NCI-H774 (cell line): ENCODE results near the gene DNAJC16.
"Not testable (repeated sequence)": the region's sequence is repeated elsewhere in the genome, so short reads cannot be mapped to it uniquely, and the experiment has no call there.

Experiments
- DNase-seq: peaks from one replicate; lab custom pipeline; 2025; lab: John Stamatoyannopoulos, UW

DNAJC16 gene

GRCh38 chr1:15507278-15507677, 19.4 kb upstream of the DNAJC16 start:
- no peak for DNase-seq

GRCh38 chr1:15508700-15509487, 17.8 kb upstream of the DNAJC16 start:
- no peak for DNase-seq

- no peak for DNase-seq
These were observed 17.1 kb upstream of the DNAJC16 start for GRCh38 chr1:15509586-15509985.

DNA sequence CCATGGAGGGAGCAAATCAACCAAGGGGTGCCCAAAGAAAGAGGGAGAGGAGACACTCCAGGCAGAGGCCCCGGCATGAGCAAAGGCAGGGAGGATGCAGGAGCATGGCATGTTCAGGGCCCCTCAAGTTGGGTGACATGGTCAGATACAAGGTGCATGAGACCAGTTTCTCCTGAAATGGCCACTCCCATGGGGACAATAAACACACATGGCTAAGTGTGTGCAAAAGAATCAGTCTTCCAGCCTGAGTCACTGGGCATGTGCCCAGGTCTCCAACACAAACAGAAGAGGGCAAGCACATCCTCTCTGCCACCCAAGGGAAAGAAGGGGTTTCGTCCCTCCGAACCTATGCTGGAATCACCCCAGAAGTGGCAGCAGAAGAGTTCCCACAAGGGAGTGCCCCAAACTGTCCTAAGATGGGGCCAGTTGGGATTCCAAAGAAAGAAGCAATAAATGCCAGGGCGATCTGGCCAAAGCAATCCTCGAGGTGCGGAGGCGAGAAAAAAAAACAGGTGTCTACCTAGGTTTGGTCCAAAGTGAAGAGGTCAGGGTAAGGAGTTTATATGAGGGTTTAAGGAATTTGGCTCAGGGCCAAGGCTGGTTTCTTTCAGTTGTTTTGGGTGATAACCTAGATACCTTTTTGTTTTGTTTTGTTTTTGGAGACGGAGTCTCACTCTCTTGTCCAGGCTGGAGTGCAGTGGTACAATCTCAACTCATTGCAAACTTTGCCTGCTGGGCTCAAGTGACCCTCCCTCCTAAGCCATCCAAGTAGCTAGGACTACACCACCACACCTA, 15.8 kb upstream of the DNAJC16 start:
- DNase-seq: no peak

DNA sequence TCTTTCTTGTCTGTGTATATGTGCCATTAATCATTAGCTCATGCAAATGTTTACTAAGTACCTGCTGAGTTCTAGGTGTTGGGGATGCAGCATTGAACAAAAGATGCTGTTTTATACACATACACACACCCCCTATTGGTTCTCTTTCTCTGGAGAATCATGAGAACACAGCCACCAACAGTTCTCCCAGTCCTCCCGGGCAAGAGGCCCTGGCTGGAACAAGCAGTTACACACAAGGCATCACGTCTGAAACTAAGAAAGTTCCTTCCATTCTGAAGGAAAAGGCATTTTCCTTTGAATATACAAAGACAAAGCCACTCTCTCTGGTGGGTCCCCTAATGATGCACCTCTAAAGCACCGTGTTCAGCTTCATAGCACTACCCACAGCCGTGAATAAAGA, 13.5 kb upstream of the DNAJC16 start:
- DNase-seq: no peak

- DNase-seq: no peak
These were observed 12.7 kb upstream of the DNAJC16 start for GRCh38 chr1:15513919-15514318.

DNA sequence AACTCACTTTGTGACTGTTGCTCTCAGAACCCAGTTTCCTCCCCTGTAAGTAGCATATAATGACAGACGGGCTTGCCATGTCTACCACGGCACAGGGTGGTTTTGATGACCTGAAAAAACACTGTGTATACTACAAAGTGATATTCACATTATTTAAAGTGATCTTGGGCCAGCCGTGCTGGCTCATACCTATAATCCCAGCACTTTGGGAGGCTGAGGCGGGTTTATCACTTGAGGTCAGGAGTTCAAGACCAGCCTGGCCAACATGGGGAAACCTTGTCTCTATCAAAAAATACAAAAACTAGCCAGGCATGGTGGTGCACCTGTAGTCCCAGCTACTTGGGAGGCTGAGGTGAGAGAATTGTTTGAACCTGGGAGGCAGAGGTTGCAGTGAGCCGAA, 12.1 kb upstream of the DNAJC16 start:
- not testable (repeated sequence) for DNase-seq

- DNase-seq: no peak
These were observed 11.5 kb upstream of the DNAJC16 start for GRCh38 chr1:15515022-15515663.

DNA sequence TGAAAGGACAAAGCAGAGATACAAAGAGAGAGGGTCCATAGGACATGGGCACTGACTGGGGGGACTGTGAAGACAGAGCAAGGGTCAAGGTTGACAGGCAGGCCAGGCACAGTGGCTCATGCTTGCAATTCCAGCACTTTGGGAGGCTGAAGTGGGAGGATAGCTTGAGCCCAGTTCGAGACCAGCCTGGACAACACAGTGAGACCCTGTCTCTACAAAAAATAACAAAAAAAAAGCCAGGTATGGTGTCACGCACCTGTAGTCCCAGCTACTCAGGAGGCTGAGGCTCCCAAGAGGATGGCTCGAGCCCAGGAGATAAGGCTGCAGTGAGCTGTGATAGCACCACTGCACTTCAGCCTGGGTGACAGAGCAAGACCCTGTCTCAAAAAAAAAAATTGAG, 7.0 kb upstream of the DNAJC16 start:
- DNase-seq: no peak

- DNase-seq: not testable (repeated sequence)
These were observed 5.3 kb upstream of the DNAJC16 start for GRCh38 chr1:15521206-15521906.

GRCh38 chr1:15522551-15522950, 4.1 kb upstream of the DNAJC16 start:
- DNase-seq: no peak

GRCh38 chr1:15523104-15524020, 3.3 kb upstream of the DNAJC16 start:
- DNase-seq: no peak

GRCh38 chr1:15524021-15524282, 2.7 kb upstream of the DNAJC16 start, which contains the start of gene CASP9:
Gene CASP9 (minus strand): TSS chr1:15524215. CDS start chr1:15524200, 15 bp downstream.
- DNase-seq: no peak

GRCh38 chr1:15524283-15525049, 2.2 kb upstream of the DNAJC16 start:
- peak; percentile 92 for DNase-seq

DNA sequence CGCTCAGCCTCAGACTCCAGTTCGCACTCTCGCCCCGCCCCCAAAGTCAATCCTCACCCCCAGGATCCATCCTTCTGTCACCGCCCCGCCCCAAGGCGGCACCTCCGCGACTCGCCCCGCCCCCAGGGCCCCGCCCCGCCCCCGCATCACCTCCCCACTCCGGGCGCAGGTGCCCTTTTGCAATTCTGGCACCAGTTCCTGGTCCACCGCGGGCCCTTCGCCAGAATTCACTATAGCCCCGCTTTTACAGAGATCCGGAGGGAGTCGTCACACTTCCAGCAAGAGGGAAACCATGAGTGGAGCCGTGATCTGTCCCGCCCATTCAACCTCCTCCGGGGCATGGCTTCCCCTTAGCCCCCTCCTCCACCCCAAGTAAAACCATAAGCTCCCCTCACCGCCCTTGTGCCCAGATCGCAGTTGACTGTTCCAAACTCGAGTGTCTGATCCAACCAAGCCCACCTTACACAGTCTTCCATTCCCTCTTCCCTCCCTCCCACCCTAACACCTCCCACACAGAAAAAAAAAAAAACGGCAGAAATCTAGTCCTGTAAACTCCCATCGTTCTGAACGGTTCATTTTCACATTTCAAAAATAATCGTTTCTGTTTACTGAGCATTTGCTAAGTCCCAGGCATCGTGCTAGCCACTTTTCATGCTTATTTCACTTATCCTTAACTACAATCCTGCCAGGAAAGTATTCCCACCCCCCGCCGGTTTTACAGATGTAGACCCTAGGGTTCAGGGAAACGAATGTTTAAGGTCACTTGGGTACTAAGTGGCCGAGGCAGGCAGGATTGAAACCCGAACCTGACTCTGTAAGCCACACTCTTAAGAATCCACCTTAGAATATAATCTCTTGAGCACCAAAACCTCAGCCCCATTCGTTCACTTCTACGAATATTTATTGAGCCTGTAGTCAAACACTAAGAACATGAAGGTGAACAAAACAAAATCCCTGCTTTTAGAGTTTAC, 1.3 kb upstream of the DNAJC16 start:
- DNase-seq: no peak

DNA sequence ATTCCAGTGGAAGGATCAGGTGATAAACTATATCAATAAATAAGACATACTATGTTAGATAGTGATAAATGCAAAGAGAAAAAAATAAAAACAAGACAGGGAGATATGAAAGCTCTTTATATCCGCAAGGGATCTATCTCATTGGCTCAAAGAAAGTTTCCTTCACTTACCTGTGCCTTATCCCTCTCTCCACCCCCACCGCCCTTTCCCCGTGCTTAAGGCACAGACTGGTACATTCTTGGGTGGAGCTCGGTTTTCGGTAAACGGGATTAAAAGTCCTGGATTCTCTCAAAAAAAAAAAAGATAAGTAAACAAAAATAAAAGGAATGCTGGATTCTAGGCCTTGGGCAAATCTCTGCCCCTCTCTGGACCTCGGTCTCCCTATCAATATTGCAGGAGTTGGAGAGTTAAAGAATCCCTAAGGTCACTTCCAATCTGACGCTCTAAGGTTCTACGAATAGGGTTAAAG, 593 bp upstream of the DNAJC16 start:
- no peak for DNase-seq

GRCh38 chr1:15531003-15531402, 4.4 kb downstream of the DNAJC16 start:
- DNase-seq: no peak

DNA sequence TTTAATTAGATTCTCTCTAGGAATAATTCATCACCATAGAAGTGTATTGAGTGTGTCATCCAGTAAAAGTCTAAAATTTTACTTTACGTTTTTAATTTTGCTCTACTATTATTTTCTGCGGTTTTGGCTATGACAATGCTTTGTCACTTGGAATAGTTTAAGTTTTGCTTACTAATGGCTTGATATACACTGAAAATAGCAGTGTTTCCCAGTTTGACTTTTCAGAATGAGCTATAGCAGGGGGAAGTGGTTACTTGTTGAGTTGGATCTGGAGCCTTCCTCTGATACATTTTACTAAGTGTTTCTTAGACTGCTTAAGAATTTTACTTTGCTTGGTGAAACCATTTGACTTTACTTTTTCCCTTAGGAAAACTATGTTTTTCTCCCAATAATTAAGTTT, 5.0 kb downstream of the DNAJC16 start:
- no peak for DNase-seq

DNA sequence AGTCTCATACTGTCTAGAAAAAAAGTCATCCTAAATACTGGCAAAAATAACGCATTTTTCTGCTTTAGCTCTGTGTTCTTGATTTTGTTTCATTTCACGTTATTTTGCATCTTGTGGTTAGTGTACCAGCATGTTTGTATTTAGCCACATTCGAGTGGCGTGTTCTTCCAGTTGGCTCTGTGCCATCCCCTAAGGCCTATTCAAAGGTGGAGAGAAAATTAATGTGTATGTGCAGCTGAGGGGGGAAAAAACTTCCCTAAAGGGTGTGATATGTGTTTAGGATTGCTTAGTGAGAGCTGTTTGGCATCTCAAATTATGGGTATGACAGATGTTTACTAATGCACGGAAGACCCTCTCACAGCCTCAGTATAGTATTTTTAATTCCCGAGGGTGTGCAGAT, 12.1 kb downstream of the DNAJC16 start:
- DNase-seq: no peak
